Measurements from ENCODE around the gene LRRC1.

The LRRC1 gene

DNA sequence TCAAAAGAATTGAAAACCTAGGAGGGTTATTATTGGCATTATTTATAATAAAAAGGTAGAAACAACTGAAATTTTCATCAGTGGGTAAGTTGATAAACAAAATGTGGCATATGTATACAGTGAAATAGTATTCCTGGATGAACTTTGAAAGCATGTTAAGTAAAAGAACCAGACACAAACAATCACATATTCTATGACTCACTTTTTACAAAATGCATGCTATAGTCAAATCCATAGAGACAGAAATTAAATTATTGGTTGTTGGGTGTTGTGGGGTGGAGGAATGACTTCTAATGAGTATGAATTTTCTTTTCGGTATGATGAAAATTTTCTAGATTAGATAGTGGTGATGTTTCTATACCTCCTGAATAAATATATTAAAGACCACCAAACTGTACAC is 94.6 kb downstream of the LRRC1 start:
- DNase-seq (ENCODE audit: low read depth), result no peak

DNA sequence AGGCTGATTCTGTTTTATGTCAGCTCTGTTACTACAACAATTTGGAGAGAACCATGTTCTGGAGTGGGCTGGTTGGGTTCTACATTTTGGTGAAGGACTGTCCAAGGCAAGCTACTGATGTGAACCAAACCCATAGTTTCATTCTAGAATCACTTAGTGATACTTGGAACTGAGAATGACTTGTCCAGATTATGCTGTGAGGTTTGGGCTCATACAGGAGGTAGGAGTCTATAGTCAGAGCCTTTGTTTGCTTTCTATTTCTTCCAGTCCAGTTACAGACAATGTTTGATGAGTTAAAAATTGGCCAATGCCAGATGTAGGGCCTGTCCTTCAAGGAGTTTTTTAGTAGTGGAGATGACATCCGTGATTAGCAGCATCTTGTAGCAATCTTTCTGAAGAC is 97.9 kb downstream of the LRRC1 start:
- DNase-seq (ENCODE audit: low read depth), result no peak

DNA sequence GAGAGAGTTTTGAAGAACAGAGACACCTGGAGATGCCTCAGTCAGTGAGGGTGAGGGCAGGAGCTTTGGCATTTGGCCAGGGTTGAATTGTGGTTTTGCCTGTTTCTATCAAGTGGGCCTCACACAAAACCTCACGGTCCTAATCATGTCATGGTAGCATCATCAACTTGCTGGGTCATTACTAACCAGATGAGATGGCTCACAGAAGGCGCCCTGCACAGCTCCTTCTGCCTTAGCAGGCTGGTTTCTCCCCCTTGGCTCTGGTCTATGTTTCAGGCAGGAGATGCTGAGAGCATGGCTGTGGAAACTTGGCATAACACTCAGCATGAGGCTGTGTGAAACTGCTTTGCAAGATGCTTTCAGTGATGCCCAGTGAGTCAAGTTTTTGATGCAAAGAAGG is 99.3 kb downstream of the LRRC1 start:
- DNase-seq (ENCODE audit: low read depth), result no peak

DNA sequence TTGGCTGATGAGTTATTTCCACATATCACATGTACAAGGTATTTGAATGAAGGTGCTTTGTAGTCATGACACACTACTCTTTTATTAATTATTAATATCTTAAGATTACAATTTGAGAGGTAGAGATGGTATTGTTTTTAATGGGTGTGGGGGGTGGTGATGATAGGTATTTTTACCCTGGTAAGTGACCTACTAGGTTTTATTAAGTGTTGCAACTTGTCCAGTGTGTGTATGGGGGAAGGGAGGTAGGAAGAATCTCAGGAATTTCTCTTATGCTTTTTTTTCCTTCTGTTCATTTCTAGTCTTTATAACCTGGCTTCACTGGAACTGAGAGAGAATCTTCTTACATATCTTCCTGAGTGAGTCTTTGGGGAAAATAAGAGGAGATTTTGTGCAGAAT is 101.4 kb downstream of the LRRC1 start:
- no peak for DNase-seq (ENCODE audit: low read depth)

DNA sequence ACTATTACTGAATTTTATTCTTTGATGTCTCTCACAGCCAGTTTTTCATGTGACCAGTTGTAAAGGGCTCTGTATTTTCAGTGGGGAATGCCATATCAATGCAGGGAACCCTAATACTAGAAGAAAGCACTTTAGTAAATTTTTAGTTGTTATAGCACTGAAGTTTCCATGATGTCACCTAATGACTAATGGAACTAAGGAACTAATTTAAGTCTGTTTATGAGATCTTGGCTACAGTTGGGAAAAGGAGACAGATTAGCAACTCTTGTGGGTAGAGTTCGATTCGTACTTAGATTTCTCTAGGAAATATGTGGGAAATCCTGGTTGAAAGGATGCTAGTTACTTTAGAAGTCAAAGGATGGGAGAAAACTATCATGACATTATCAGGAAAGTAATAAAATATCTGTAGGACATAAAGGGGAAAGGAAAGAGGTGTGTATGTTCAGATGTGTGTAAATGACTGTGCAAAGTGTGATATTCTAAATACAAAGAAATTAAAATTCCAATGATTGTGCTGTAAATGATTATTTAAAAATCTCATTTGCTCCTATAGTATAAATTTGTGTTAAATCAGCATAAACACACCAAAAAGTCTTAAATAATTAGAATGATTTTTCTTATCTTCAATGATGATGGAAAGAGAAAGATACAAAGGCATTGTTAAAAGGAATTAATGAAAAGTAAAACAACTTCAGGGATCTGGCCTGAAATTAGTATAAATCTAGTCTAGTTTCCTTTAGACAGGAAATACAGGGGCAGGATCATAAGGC is 103.4 kb downstream of the LRRC1 start:
- no peak for DNase-seq (ENCODE audit: low read depth)

DNA sequence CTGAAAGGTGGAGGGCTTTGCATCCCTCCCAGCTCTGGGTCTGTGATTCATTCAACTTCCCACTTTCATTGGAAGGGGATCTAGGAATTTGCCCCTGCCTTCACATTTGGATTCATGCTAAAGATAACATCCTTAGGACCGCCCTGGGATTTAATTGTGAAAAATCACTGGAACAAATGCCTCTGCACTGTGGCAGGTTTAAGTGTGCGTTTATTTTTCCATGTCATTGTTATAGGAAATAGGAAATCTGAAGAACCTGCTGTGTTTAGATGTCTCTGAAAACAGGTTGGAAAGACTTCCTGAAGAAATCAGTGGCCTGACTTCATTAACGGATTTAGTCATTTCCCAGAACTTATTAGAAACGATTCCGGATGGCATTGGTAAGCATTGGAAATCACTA is 104.7 kb downstream of the LRRC1 start:
- no peak for DNase-seq (ENCODE audit: low read depth)

DNA sequence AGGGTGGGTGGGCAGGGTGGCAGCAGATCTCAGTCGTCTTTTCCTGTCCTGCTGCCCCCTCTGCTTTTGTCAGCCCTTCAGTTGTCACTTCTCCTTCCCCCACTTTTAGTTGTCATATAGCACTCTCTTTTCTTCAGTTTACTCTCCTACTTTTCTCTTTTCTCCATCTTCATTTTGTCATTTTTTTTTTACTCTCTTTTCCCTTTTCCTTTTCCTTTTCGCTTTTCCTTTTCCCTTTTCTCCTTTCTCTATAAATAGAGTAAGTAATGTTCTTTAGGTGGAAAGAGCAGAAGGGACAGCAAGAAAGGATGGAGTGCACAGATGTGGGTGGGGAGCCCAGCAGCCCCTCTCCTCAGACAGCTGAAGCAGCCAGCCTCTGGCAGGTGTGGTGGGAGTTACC is 108.6 kb downstream of the LRRC1 start:
- no peak for DNase-seq (ENCODE audit: low read depth)

DNA sequence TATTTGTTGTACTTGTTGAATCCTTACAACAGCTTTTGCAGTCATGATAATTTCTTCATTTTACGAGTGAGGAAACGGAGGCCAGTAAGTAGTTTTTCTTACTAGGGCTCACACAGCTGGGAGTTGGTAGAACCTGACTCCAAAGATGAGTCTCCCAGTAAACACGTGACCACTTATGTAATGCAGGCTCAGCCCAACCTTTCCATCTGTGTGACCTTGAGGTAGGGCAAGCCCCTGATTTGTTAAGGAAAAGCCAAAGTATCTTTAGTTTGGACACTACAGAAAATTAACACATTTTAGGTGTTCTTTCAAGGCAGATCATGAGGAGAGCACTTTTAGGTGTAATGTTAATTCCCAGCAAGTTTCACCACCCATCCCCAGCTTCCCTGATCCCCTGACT is 111.3 kb downstream of the LRRC1 start:
- DNase-seq (ENCODE audit: low read depth), result no peak

DNA sequence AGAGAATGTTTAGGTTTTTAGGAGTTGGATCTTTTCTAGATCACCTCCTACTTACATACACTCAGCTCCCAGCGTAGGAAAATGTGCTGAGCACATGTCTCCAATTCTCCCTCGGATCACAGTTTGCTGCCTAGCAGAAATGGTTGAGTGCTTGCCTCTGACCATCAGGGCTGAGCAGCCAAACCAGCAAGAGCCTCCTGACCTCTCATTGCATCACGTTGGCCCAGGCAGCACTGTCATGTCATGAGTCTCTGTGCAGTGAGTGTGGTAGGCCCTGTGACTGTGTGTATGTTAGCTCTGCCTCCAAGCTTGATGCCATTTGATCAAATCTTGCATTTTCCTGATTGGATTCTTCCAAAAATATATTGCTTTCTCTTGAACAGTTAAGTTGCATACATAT is 112.0 kb downstream of the LRRC1 start:
- DNase-seq (ENCODE audit: low read depth), result peak; percentile 36

DNA sequence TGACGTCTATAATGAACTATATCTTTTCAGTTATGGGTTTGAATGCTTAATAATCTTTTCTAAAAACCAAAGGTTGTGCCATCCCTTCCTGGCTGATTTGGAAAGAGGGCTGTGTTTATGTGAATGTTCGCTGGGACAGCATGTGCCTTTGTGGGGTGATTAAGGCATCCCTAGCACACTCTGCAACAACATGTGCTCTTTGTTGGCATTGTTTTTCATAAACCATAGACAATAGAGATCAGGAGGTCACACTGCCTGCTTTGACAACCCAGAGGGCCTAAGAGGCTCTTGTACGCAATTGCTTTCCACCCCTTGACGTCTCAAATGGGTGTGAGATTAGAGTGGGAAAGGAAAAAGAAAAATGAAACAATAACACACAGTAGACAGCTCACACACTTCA is 116.0 kb downstream of the LRRC1 start:
- no peak for DNase-seq (ENCODE audit: low read depth)

DNA sequence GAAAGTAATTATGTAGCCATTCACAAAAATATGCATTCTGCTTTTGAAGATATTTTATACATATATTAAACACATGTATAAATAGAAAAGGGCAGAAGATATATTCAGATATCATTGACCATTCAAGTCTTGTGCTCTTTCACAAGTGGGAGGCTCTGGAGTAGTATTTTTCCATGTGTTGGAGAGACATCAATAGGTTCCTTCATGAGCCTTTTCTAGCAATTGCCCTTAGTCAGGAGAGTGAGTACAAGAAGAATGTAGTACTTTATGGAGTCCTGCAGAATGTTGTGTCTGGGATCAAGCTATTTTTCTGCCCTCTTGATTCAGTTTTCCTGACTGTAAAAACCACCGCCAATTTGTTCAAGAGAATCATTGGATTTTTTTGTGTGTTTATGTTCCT is 117.9 kb downstream of the LRRC1 start:
- DNase-seq (ENCODE audit: low read depth), result no peak

DNA sequence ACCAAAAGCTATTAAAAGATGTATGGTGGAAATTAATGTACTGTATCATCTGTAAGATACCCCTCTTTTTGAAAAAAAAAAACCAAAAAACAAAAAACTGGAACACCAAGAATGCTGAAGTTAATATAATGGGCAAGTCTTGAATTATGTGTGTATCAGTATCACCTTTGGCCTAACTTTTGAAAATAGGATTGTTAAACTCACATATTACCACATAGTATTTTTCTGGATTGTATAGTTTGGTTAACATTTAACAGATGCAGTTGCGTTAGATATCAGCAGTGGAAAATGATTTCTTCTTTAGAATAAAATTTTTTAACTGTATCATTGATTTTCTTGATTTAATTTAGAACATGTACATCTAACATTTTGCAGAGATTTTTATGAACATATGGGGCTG is 118.5 kb downstream of the LRRC1 start:
- no peak for DNase-seq (ENCODE audit: low read depth)

DNA sequence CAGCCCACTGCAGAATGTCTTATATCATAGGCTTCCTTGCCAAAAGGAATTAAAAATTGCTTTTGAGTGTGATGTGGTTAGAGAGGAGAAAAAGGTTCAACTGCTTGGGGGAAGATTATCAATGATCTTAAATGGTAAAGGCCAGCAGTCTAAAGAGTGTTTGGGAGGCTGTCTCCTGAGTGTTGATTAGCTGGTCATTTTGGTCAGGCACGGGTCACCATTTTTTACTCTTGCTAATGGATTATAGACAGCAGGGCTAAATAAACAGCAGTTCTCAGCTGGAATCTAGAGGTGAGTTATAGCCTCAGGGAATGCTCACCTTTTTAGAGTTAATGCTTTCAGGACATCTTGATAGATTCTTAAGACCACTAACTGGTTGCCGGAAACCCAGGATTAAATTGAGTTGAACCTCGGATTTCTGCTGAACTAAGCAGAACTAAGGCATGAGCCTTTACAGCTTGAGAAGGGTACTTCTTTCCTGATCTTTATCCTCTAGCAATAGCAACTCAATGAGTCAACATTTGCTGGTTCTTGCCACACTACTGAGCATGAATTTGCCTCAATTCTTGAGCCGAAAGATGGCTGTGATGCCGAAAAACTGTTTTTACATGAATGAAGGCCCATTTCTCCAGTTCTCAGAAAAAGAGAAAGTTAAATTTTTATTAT is 120.4 kb downstream of the LRRC1 start:
- no peak for DNase-seq (ENCODE audit: low read depth)

DNA sequence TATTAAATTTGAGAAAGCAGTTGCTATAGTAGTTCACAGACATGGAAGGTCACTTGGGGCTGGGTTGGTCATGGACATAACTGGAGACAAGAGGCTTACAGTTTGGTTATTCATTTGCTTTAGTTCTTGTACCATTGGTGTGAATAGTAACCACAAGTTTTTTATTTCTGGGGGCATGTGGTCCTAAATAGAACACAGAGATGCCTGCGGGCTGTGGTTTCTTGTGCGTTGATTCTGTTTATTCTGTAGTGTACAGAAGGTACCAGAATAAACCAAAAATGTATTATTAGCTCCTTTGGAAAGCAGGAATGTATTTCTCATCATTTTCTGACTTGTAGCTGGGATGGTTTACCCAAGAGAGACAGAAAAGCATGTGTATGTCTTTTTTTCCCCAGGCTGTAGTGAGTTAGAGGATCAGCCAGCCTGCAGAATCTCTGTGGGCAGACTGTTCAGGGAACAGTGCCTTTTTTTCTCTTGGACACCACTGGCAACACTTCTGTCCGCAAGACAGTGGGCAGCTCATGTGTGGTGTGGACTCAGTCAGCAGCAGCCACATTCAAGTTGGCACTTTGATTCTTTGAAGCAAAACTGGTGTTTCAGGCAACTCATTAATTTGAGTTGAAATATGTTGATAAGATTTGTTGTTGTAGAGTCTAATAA is 122.1 kb downstream of the LRRC1 start:
- no peak for DNase-seq (ENCODE audit: low read depth)

DNA sequence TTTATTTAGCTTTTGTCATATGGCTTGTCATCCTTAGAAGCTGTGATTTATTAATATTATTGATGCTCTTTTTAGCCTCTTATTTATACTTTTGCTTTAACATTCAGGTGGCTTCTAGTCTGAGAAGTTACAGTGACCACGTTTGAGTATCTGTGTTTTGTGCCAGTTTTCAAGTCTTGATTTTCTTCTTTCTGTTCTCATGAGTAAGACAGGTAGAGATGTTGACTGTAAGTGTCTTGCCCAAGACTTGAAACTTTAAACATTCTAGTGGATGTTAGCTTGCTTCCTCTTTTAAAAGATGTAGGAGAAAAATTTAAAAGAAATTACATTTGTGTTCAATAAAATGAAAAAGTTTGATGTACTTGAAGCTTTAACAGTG is 122.6 kb downstream of the LRRC1 start:
- DNase-seq (ENCODE audit: low read depth), result no peak

DNA sequence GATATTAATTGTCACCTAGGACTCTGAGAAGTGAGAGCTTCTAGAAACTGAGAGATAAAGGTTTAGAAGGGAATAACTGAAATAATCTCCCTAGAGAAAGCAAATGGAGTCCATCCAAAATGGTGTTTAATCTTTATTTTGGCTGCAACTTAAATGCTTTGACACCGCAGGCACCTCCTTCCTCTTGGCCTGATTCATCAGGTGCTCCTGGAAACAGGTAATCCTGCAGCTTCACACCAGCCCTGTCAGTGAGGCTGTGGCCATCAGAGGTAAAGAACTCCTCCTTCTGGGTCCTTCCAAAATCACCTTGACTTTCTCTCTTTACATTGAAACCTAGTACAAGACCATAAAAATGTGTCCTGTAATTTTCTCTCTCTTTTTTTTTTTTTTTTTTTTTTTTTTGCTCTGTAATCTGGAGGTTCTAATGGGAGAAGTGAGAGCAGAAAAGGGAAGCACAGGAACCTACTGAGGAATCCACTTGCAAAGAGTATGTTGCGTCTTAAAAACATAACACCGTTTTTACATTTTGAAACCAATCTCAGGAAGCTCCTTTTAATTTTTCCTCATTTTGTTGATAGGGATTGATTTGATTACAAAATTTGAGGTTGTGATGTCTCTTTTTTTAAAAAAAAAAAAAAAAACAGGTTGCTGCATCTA is 124.2 kb downstream of the LRRC1 start:
- DNase-seq (ENCODE audit: low read depth), result no peak

DNA sequence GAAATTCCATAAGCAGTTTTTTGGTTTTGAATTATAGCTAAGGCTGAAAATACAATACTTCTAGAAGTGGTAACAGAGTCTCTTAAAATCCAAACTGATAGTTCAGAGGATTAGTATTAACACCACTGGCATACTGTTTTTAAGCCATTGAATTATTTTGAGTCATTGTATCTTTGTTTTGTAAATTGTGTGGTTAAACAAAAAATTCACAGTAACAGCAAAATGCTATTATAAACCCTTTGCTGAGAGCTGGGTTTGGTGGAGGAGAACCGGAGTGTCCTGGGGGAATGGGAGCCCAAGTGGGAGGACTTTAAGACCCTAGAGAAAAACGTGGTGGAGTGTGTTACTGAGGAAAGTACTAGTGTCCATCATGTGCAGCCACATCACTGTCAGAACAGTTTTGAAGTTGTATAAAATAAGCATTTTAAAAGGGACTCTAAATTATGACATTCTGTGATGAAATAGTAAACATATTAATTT is 125.1 kb downstream of the LRRC1 start:
- no peak for DNase-seq (ENCODE audit: low read depth)

DNA sequence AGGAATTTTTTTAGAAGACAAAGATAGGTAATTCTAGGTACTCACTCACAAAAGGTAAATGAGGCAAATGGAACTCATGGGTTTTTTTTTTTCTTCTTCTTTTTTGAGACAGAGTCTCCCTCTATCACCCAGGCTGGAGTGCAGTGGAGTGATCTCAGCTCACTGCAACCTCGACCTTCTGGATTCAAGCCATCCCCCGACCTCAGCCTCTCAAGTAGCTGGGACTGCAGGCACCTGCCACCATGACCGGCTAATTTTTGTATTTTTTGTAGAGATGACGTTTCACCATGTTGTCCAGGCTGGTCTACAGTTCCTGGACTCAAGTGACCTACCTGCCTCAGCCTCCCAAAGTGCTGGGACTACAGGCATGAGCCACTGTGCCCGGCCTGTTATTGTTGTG is 126.1 kb downstream of the LRRC1 start:
- DNase-seq (ENCODE audit: low read depth), result no peak

DNA sequence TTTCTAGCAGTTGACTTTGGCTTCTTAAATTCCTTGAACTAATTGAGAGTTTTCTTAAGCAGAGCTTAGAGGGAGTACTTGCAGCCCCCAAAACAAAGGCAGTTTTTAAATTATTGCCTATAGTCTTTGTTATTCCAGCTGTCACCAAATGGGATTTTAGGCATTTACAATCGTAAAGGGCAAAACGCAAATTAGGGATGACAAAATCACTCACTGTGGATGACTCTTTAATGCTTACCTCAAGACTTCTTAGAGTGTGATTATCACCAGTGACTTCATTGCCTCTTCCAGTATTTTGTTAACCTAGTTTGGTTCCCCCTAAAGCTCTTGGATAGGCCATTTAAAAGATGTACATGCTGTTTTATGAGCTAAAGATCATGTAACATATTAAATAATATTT is 126.8 kb downstream of the LRRC1 start:
- DNase-seq (ENCODE audit: low read depth), result no peak

DNA sequence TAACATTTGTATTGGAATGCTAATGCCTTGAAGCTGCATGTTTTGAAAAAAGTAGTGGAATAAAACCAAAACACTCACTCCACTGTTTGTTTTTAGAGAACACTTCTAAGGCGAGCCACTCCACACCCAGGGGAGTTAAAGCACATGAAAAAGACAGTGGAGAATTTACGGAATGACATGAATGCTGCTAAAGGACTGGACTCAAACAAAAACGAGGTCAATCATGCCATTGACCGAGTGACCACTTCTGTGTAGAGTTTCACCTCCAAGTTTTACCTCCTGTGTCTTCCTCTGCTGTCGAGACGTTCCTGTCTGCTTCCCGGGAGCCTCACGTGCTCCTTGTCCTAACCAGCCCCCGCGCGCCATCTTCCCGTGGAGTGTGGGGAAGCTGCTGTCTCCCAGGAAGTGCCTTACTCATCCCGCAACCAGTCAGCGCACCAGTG is 127.8 kb downstream of the LRRC1 start:
- no peak for DNase-seq (ENCODE audit: low read depth)

DNA sequence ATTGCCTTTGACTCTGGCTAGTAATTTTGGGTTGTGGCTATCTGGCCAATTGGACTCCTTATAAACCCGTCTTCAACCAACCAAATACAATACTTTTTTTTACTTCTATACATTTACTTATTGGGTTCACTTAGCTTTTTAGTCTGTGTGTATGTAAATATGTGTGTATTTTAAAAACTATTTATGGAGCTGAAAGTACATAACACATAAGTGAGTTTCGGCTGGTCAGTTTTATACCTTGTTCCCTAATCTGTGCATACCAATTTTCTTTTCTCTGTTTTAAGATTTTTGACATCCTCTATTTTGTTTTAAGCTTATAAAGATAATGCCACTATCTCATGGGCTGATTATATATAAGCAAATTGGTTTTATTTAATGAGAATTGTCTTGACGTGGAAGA is 129.5 kb downstream of the LRRC1 start:
- no peak for DNase-seq (ENCODE audit: low read depth)

DNA sequence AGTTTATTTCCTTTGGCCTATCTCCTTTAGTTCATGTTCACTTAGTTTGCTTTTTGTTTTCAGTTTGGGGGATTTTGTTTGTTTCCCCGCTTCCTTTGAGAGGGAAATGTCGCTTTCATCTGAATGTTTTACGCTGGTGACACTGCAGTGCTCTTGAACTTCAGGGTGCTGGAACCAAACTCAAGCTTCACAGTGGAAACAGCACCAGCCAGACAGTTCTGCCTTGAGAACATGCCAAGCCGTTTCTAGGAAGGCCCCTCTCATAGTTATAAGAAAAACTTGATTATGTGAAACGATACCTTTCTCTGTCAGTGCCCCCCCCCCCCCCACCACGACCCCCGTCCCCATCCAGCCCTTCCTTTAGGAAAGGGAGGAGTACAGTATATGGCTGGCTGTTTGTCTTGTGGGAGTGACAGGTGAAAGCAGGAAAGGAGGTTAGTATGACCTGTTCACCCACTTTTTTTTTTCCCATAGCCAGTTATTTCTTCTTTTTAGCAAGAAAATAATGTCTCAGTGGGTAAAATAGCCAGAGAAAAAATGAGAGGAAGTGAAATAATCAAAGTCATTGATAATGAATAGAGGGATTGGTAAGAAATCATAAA is 130.1 kb downstream of the LRRC1 start:
- no peak for DNase-seq (ENCODE audit: low read depth)
